ENCODE measurements around the gene CARD14. TPM values are rescaled to one million over a fixed set of nuclear protein-coding genes. Genes with fewer than 3 reads are reported as not detected.

The CARD14 gene
- total RNA-seq, 1 donor from 2014 or later: 0.60 TPM

- H3K27me3 ChIP-seq: no peaks in the 10 kb centered on the region
- H3K36me3 ChIP-seq: no peaks in the 10 kb centered on the region
- H3F3A ChIP-seq (ENCODE audit: low read depth): no peaks in the 10 kb centered on the region
- no peak for DNase-seq (ENCODE audit: low spot score)
- H3K79me2 ChIP-seq (ENCODE audit: low read depth): no peaks in the 10 kb centered on the region
- Mint-ChIP-seq H3K4me1 (no peaks in the 10 kb centered on the region), H3K4me3 (no peak overlapping the region), H3K36me3 (peaks cover 11% of the 10 kb centered on the region), H3K9me3 (no peaks in the 10 kb centered on the region), H3K27ac (no peak overlapping the region), H3K27me3 (ENCODE audit: insufficient read depth, low read depth) (peaks cover 2% of the 10 kb centered on the region)
- H4K20me1 ChIP-seq (ENCODE audit: low read depth): no peaks in the 10 kb centered on the region
- H3K9ac ChIP-seq: no peak overlapping the region
- no peak overlapping the region for H2AFZ ChIP-seq (replicated peaks)
- no peak overlapping the region for H3K4me2 ChIP-seq
- no peak for TF ChIP-seq CTCF (IDR thresholded peaks at IDR 0.05)
- H3K9me3 ChIP-seq (ENCODE audit: low read depth): no peaks in the 10 kb centered on the region
- H3K27ac ChIP-seq: no peak overlapping the region
- no peaks in the 10 kb centered on the region for H3K4me1 ChIP-seq
- H3K4me3 ChIP-seq: no peak overlapping the region
These were observed 76.9 kb downstream of the CARD14 start for GRCh38 chr17:80246726-80247125.

- H3K4me1 Mint-ChIP-seq: no peaks in the 10 kb centered on the region
- no peak for TF ChIP-seq EZH2 (IDR thresholded peaks at IDR 0.05)
- no peak for TF ChIP-seq EZH2phosphoT487 (IDR thresholded peaks at IDR 0.05)
- TF ChIP-seq CTCF (IDR thresholded peaks at IDR 0.05): no peak
- no peak overlapping the region for H3K9ac ChIP-seq
- no peak overlapping the region for H3K4me2 ChIP-seq
- H3K4me3 ChIP-seq: no peak overlapping the region
- no peaks in the 10 kb centered on the region for H4K20me1 ChIP-seq (ENCODE audit: low read depth)
- H3K9me3 ChIP-seq (ENCODE audit: low read depth): no peaks in the 10 kb centered on the region
- no peak for DNase-seq (ENCODE audit: low spot score)
- H3F3A ChIP-seq (ENCODE audit: low read depth): no peaks in the 10 kb centered on the region
- H3K27ac ChIP-seq: no peak overlapping the region
- H3K36me3 Mint-ChIP-seq: peaks cover 11% of the 10 kb centered on the region
- H2AFZ ChIP-seq (replicated peaks): no peak overlapping the region
- H3K36me3 ChIP-seq: no peaks in the 10 kb centered on the region
- H3K27me3 ChIP-seq: no peaks in the 10 kb centered on the region
- no peak overlapping the region for H3K4me3 Mint-ChIP-seq
- peaks cover 2% of the 10 kb centered on the region for H3K27me3 Mint-ChIP-seq (ENCODE audit: insufficient read depth, low read depth)
- no peak overlapping the region for H3K27ac Mint-ChIP-seq
- H3K9me3 Mint-ChIP-seq: no peaks in the 10 kb centered on the region
- no peaks in the 10 kb centered on the region for H3K4me1 ChIP-seq
- no peaks in the 10 kb centered on the region for H3K79me2 ChIP-seq (ENCODE audit: low read depth)
These were observed 77.7 kb downstream of the CARD14 start for GRCh38 chr17:80247561-80247960.

- no peaks in the 10 kb centered on the region for H4K20me1 ChIP-seq (ENCODE audit: low read depth)
- no peak for DNase-seq (ENCODE audit: low spot score)
These were observed 78.4 kb downstream of the CARD14 start for GRCh38 chr17:80248001-80248893.

More at GRCh38 chr17:80248001-80248893, 78.4 kb downstream of the CARD14 start:
- Mint-ChIP-seq H3K4me1 (no peaks in the 10 kb centered on the region), H3K4me3 (no peak overlapping the region), H3K27me3 (ENCODE audit: insufficient read depth, low read depth) (peaks cover 2% of the 10 kb centered on the region), H3K9me3 (no peaks in the 10 kb centered on the region), H3K36me3 (peaks cover 9% of the 10 kb centered on the region), H3K27ac (no peak overlapping the region)
- no peaks in the 10 kb centered on the region for H3F3A ChIP-seq (ENCODE audit: low read depth)
- no peaks in the 10 kb centered on the region for H3K4me1 ChIP-seq
- H2AFZ ChIP-seq (replicated peaks): no peak overlapping the region
- no peaks in the 10 kb centered on the region for H3K36me3 ChIP-seq
- H3K9me3 ChIP-seq (ENCODE audit: low read depth): no peaks in the 10 kb centered on the region
- no peak overlapping the region for H3K4me2 ChIP-seq
- H3K79me2 ChIP-seq (ENCODE audit: low read depth): no peaks in the 10 kb centered on the region
- H3K27ac ChIP-seq: no peak overlapping the region
- no peaks in the 10 kb centered on the region for H3K27me3 ChIP-seq
- no peak overlapping the region for H3K9ac ChIP-seq
- TF ChIP-seq CTCF (IDR thresholded peaks at IDR 0.05) (no peak), EZH2phosphoT487 (IDR thresholded peaks at IDR 0.05) (no peak), EZH2 (IDR thresholded peaks at IDR 0.05) (no peak)
- H3K4me3 ChIP-seq: no peak overlapping the region
